Right atrium auricular region (tissue), 2 donors: ENCODE results near the gene CXCR1. TPM values are rescaled to one million over a fixed set of nuclear protein-coding genes. Genes with fewer than 3 reads are reported as not detected.
"Not testable (repeated sequence)": the region's sequence is repeated elsewhere in the genome, so short reads cannot be mapped to it uniquely, and the experiment has no call there.

Experiments
- DNase-seq: peaks from one replicate; pipeline ENCODE4 v3.0.0-alpha.2; 2019; ENCODE audit warnings: low spot score
- H3K27ac ChIP-seq, 2 donors: fragments of 200-600 bp; sonication (generic); 1 replicate in 1 of 2; 2 replicates in 1 of 2; pipeline ENCODE4 v1.5.1; 2016 to 2019
- H3K27me3 ChIP-seq, 2 donors: fragments of 200-600 bp; sonication (generic); one replicate each; pipeline versions ENCODE4 v1.5.1 to v1.6.0; 2017 to 2019
- H3K36me3 ChIP-seq: fragments of 200-600 bp; sonication (generic); one replicate; pipeline ENCODE4 v1.5.1; 2016
- H3K4me1 ChIP-seq, 2 donors: fragments of 200-600 bp; sonication (generic); one replicate each; pipeline versions ENCODE4 v1.5.1 to v1.6.0; 2017 to 2019
- H3K4me3 ChIP-seq, 2 donors: fragments of 200-600 bp; sonication (generic); 1 replicate in 1 of 2; 2 replicates in 1 of 2; pipeline ENCODE4 v1.5.1; 2017 to 2019; ENCODE audit warnings: mild to moderate bottlenecking in 1 of 2, moderate library complexity in 1 of 2
- H3K9me3 ChIP-seq, 2 donors: fragments of 200-600 bp; sonication (generic); one replicate each; pipeline ENCODE4 v1.5.1; 2019
- total RNA-seq, 2 donors: library from RNA; depleted of rRNA; stranded (reverse); fragments of >200 nt; gene quantifications; one replicate each; pipeline ENCODE4 v1.1.0, GENCODE V29; 2016
- TF ChIP-seq, protein P1 (sequence below), 2 donors: fragments of 200-600 bp; sonication (generic); IDR thresholded peaks; one replicate each; pipeline ENCODE4 v1.5.1; 2019; ENCODE audit warnings: antibody characterized with exemption in 2 of 2

The CXCR1 gene
- total RNA-seq, 2 donors from 2014 or later, result 0.51 to 0.78 TPM

DNA sequence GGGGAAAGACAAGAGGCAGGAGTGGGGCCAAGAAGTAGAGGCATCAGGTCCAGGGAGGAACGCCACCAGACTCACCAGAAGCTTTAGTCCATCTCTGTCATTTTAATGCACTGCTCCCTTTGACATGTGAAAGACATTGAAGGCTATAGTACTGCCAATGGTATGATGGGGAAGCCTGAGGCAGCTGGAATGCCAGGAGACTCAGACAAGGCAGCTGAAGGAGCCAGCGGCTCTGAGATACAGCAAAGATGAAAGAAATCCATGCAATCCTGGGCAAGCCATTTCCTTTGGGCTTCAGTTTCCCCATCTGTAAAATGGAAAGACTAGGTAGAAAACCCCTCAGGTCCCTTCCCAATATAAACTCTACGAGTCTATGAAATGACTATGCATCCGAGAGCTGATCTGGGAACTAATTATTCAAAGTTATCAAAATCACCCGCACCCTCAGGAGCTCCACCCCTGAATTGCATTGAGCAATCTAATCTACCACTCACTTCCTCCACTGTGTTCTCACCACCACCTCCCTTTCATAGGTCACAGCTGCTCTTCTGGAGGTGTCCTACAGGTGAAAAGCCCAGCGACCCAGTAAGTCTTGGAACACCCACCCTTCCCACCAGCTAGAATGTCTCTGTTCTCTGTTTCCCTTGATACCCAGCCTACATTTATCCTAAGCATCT, 37.8 kb downstream of the CXCR1 start:
- Histone ChIP-seq H3K27ac (no peak overlapping the region), H3K4me1 (no peaks in the 10 kb centered on the region), H3K36me3 (no peaks in the 10 kb centered on the region), H3K4me3 (no peak overlapping the region), H3K27me3 (no peaks in the 10 kb centered on the region), H3K9me3 (no peaks in the 10 kb centered on the region)
- no peak for DNase-seq
- TF ChIP-seq, protein P1, sequence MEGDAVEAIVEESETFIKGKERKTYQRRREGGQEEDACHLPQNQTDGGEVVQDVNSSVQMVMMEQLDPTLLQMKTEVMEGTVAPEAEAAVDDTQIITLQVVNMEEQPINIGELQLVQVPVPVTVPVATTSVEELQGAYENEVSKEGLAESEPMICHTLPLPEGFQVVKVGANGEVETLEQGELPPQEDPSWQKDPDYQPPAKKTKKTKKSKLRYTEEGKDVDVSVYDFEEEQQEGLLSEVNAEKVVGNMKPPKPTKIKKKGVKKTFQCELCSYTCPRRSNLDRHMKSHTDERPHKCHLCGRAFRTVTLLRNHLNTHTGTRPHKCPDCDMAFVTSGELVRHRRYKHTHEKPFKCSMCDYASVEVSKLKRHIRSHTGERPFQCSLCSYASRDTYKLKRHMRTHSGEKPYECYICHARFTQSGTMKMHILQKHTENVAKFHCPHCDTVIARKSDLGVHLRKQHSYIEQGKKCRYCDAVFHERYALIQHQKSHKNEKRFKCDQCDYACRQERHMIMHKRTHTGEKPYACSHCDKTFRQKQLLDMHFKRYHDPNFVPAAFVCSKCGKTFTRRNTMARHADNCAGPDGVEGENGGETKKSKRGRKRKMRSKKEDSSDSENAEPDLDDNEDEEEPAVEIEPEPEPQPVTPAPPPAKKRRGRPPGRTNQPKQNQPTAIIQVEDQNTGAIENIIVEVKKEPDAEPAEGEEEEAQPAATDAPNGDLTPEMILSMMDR (IDR thresholded peaks at IDR 0.05), result no peak

DNA sequence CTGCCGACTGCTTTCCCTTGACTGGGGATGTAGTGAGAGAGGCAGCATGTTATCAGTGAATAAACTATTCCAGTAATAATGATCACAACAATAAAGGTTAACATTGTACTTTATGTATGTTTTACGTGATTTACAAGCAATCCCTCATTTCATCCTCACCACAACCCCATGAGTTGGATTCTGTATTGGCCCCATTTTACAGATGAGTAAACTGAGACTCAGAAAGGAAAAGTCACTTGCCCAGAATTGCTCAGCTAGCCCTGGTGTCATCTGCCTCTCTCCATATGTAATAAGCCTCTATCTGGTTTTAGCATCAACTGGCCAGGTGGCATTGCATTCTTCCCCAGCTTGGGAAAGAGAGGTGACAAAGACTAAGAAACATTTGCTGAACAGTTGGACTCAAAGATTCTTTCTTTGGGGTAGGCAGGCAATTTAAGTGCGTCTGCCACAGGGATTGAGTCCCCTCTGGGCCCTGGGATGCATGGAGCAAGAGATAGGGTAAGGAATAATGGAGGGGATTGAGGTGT, 38.8 kb downstream of the CXCR1 start:
- H3K27ac ChIP-seq, result no peak overlapping the region
- TF ChIP-seq, protein P1 (IDR thresholded peaks at IDR 0.05), result no peak
- H3K4me1 ChIP-seq, result no peaks in the 10 kb centered on the region
- no peak overlapping the region for H3K4me3 ChIP-seq
- peaks cover 0 to 1% of the 10 kb centered on the region in 2 donors for H3K9me3 ChIP-seq
- H3K36me3 ChIP-seq, result no peaks in the 10 kb centered on the region
- no peak for DNase-seq
- H3K27me3 ChIP-seq, result no peaks in the 10 kb centered on the region

DNA sequence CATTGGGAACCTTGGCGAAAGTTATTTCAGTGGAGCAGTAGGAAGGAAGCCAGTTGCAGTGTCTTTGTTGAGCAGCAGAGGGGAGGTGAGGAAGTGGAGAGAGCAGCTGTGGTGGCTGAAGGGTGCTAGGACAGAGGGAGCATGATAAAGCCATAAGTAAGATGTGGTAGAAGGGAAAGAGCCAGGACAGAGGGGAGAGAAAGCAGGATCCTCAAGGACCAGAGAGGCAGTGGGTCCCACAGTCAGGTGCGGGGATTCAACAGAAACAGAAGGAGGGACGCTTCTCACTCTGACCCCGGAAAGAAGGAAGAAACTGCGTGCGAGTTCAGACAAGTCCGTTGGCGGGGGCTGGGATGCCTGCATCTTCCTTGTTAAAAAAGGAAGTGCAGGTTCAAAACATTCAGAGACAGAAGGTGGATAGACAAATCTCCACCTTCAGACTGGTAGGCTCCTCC, 41.1 kb downstream of the CXCR1 start, which contains the start of gene CXCR2:
Gene CXCR2, plus strand, starts transcription at position 403 of the 455 bp plus-strand sequence. CDS start 8,774 bp downstream, outside the sequence.
- Histone ChIP-seq H3K36me3 (no peaks in the 10 kb centered on the region), H3K4me1 (no peaks in the 10 kb centered on the region), H3K27me3 (no peaks in the 10 kb centered on the region), H3K4me3 (no peak within 1 kb of the TSS), H3K27ac (no peak within 1 kb of the TSS), H3K9me3 (peaks cover 0 to 23% of the 10 kb centered on the region in 2 donors)
- TF ChIP-seq, protein P1 (IDR thresholded peaks at IDR 0.05), result no peak
- no peak for DNase-seq

DNA sequence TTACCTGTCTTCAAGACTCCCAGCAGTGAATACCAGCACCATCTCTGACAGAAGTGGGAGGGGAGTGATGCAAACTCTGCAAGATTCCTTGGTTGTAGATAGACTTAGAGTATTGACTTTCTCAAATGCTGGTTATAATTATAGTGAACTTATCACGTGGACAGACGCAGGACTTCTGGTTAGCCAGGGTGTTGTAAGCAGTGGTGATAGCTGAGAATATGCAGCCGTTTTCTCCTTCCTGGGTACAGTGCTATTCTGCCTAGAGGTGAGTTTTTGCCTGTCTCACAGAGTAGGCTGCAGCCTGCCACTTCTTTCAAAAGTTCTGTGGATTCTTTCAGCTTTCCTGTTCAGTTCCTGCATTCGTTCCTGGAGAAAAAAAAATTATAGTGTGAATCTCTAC, 41.7 kb downstream of the CXCR1 start:
- Histone ChIP-seq H3K4me3 (no peak overlapping the region), H3K27ac (no peak overlapping the region), H3K9me3 (peaks cover 0 to 28% of the 10 kb centered on the region in 2 donors), H3K27me3 (no peaks in the 10 kb centered on the region), H3K4me1 (no peaks in the 10 kb centered on the region), H3K36me3 (no peaks in the 10 kb centered on the region)
- DNase-seq, result no peak
- TF ChIP-seq, protein P1 (IDR thresholded peaks at IDR 0.05), result no peak

DNA sequence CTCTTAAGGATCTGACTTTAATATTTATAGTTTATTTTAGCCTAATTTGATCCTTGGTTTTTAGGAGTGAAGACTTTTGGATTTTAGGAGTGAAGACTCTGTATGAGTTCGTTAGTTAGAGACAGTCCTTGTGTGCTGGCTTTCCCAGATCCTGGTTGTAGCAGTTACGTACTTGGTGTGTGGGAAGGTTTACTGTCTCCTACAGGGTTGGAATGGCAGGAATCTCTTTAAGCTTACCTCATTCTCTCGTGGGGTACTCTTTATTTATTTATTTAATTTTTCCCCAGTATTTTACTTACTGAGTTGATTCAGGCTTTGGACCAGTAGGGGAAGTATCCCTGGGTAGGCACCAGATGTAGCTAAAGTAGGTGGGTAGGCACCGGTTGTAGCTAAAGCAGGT, 42.8 kb downstream of the CXCR1 start:
- TF ChIP-seq, protein P1 (IDR thresholded peaks at IDR 0.05), result no peak
- Histone ChIP-seq H3K27me3 (no peaks in the 10 kb centered on the region), H3K36me3 (no peaks in the 10 kb centered on the region), H3K4me3 (no peak overlapping the region), H3K27ac (no peak overlapping the region), H3K9me3 (peaks cover 0 to 30% of the 10 kb centered on the region in 2 donors), H3K4me1 (no peaks in the 10 kb centered on the region)
- DNase-seq, result no peak

DNA sequence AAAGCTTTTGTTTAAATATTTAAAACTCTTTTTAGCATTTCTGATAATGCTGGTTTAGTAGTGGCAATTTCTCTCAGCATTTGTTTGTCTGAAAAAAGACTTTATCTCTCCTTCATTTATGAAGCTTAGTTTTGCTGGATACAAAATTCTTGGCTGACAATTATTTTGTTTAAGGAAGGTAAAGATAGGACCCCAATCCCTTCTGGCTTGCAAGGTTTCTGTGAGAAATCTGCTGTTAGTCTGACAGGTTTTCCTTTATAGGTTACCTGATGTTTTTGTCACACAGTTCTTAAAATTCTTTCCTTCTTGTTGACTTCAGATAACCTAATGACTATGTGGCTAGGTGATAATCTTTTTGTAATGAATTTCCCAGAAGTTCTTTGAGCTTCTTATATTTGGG, 44.5 kb downstream of the CXCR1 start:
- not testable (repeated sequence) for H3K4me1 ChIP-seq, H3K27me3 ChIP-seq, H3K36me3 ChIP-seq, DNase-seq, H3K27ac ChIP-seq, H3K4me3 ChIP-seq
- H3K9me3 ChIP-seq, result peaks cover 0 to 30% of the 10 kb centered on the region in 2 donors

DNA sequence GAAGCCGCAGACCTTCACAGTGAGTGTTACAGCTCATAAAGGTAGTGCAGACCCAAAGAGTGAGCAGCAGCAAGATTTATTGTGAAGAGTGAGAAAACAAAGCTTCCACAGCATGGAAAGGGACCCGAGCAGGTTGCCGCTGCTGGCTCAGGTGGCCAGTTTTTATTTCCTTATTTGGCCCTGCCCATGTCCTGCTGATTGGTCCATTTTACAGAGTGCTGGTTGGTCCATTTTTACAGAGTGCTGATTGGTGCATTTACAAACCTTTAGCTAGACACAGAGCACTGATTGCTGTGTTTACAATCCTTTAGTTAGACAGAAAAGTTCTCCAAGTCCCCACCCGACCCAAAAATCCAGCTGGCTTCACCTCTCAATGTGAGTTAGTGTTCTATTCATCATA, 45.0 kb downstream of the CXCR1 start:
- not testable (repeated sequence) for H3K27me3 ChIP-seq, H3K4me3 ChIP-seq, H3K4me1 ChIP-seq, DNase-seq, H3K27ac ChIP-seq, H3K36me3 ChIP-seq
- peaks cover 0 to 33% of the 10 kb centered on the region in 2 donors for H3K9me3 ChIP-seq
